BLaER1 treated with 17β-estradiol and CSF1 and Interleukin-3, amounts not matched to agents 10 nM and 100 nM (cell line): ENCODE measurements around the gene CRIP1.
A peak's percentile ranks its signal among the peaks of the same experiment; 100 is the strongest.

Source experiments
- H3K27ac ChIP-seq, 11 experiments: shearing (Covaris generic); formaldehyde crosslinking; 2 replicates each; pipeline ENCODE4 v1.8.1; 2022
- H3K27me3 ChIP-seq, 11 experiments: shearing (Covaris generic); formaldehyde crosslinking; 2 replicates each; pipeline ENCODE4 v1.8.1; 2022
- H3K36me3 ChIP-seq, 11 experiments: shearing (Covaris generic); formaldehyde crosslinking; 2 replicates each; pipeline ENCODE4 v1.8.1; 2022
- H3K4me1 ChIP-seq, 10 experiments: shearing (Covaris generic); formaldehyde crosslinking; 2 replicates each; pipeline ENCODE4 v1.8.1; 2022
- H3K4me2 ChIP-seq, 11 experiments: shearing (Covaris generic); formaldehyde crosslinking; 2 replicates each; pipeline ENCODE4 v1.8.1; 2022
- H3K4me3 ChIP-seq, 10 experiments: shearing (Covaris generic); formaldehyde crosslinking; 2 replicates each; pipeline ENCODE4 v1.8.1; 2022
- H3K9ac ChIP-seq, 11 experiments: shearing (Covaris generic); formaldehyde crosslinking; 2 replicates each; pipeline ENCODE4 v1.8.1; 2022
- H3K9me3 ChIP-seq, 11 experiments: shearing (Covaris generic); formaldehyde crosslinking; replicated peaks in 1 of 11; 2 replicates each; pipeline ENCODE4 v1.8.1; 2022
- H4K20me1 ChIP-seq, 11 experiments: shearing (Covaris generic); formaldehyde crosslinking; 2 replicates each; pipeline ENCODE4 v1.8.1; 2022
- Cebpa-rat ChIP-seq, 11 experiments: shearing (Covaris generic); IDR thresholded peaks; 2 replicates each; pipeline ENCODE4 v1.8.1; 2022

CRIP1 gene, protein sequence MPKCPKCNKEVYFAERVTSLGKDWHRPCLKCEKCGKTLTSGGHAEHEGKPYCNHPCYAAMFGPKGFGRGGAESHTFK

DNA sequence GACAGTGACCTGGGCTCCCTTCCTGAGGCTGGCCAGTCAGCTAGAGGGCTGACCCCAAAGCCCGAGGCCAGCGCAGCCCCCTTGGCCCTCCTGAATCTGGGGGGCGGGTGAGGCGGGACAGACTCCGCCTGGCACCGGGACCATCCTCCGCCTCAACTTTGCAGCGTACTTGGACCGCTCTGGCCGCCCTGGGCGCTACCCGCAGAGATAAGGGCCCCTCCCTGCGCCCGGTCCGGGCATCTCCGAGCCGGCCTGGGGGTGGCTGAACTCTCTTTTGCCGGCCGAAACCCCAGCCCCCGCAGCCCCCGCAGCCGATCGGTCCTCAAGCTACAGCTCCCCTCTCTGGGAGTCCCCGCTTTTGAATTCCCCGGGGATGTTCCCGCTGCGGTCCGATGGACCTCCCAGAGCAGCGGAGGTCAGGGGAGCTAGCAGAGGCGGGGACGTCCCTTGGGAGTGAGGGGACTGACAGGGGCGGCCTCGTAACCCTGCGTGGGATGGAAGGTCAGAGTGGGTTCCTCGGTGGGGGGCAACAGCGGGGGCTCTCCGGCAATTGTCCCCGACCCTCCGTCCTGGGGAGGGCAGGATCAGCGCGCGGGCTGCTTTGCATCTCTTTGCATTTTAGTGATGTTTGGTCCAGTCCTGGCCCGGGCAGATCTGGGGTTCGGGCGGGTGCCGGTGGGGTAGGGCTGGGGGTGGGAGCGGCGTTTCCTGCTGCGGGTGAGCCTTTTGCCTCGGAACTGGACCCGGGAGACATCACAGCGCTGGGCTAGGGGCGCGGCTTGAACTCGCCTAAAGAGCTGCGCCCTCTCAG, at the start of gene CRIP1:
CRIP1 (plus strand) TSS at position 724 of the 811 bp plus-strand sequence. CDS start 374 bp downstream, outside the sequence.
- Histone ChIP-seq H3K9me3 (no peaks in the 10 kb centered on the region), H4K20me1 (peaks cover 0 to 49% (median 17%) of the 10 kb centered on the region in 11 experiments; a peak in 13 of 22 replicates), H3K27me3 (peaks cover 26 to 41% (median 37%) of the 10 kb centered on the region in 11 experiments), H3K9ac (peak within 1 kb of the TSS; percentile 68 to 84 (median 76)), H3K27ac (peak within 1 kb of the TSS; percentile 27 to 81 (median 64)), H3K4me1 (peaks cover 65 to 88% (median 80%) of the 10 kb centered on the region in 10 experiments), H3K36me3 (no peaks in the 10 kb centered on the region; a peak in 1 of 22 replicates), H3K4me3 (peak within 1 kb of the TSS; percentile 53 to 78 (median 63)), H3K4me2 (peak within 1 kb of the TSS; percentile 95 to 100 (median 99))
- TF ChIP-seq Cebpa-rat (IDR thresholded peaks at IDR 0.05), result no peak

DNA sequence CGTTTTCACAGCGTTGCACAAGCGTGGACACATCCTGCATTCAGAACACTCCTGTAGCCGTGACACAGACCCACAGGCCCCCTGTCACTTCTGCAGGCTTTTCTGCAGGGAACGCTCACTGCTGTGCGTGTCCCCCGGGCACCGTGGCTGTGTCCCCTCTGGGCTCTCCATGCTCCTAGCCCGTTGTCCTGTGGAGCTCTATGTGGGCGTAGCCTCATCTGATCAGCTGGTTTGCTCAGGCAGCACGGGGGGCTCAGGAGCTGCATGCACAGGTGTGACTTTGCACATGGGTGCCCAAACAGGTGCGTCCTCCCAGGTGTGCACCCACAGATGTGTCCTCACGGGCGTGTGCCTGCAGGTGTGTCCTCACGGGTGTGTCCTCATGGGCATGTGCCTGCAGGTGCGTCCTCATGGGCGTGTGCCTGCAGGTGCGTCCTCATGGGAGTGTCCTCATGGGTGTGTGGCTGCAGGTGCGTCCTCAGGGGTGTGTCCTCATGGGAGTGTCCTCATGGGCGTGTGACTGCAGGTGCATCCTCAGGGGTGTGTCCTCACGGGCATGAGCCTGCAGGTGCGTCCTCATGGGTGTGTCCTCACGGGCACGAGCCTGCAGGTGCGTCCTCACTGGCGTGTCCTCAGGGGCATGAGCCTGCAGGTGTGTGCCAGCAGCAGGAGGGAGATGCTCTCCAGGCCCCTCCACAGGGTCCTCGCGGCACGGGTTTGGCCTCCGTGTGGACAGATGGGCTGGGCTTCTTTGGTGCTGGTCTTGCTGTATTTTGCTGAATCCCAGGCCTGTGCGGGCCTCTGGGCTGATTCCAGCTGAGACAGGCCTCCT, 49.6 kb upstream of the CRIP1 start:
- peaks cover 82 to 98% (median 93%) of the 10 kb centered on the region in 11 experiments for H4K20me1 ChIP-seq
- H3K4me1 ChIP-seq, result peaks cover 22 to 67% (median 41%) of the 10 kb centered on the region in 10 experiments
- H3K36me3 ChIP-seq, result peaks cover 48 to 96% (median 80%) of the 10 kb centered on the region in 11 experiments
- peak overlapping the region in 1 of 11 experiments; percentile 15; a peak in 1 of 22 replicates for H3K27ac ChIP-seq
- peak overlapping the region in 4 of 11 experiments; percentile 16 to 49 (median 45); a peak in 6 of 22 replicates for H3K4me2 ChIP-seq
- TF ChIP-seq Cebpa-rat (IDR thresholded peaks at IDR 0.05), result no peak
- H3K9ac ChIP-seq, result no peak overlapping the region
- H3K4me3 ChIP-seq, result no peak overlapping the region
- no peaks in the 10 kb centered on the region for H3K27me3 ChIP-seq
- peaks cover 0 to 48% (median 11%) of the 10 kb centered on the region in 11 experiments; a peak in 11 of 22 replicates for H3K9me3 ChIP-seq

DNA sequence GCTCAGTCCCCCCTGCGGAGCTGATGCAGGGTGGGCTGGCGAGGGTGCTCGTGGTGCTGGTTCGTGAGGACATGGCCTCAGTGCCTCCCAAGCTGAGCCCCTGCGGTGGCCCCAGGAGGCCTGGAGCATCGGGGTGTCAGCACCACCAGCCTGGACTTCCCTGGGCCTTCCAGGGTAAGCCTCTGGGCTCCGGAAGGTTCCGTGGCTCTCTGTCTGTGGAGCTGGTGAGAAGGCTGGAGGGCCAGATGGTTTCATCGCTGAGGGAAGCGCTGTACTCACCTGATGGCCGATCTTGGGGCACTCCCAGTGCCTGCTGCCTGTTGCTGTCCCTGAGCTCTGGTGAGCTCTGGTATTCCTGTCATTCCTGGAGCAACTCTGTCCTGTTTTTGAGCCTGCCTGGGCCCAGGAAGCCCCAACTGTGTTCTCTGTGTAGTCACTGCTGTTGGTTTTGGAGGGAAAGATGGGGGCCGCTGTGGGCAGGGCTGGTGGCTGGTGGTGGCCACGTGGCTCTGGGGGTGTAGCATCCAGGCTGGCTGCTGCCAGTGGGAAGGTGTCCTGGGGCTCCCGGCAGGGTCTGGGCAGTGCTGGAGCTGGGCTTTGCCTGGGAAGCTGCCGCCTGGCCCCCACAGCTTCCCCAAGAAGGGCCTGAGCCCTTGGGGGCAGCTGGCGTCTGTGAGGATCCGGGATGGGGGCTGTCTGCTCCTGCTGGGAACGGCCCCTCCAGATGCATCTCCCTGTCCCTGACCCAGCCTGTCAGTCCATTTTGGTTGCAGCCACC, 48.8 kb upstream of the CRIP1 start:
- Histone ChIP-seq H3K27ac (peak overlapping the region in 3 of 11 experiments; percentile 6 to 20 (median 15); a peak in 1 of 22 replicates), H4K20me1 (peaks cover 80 to 99% (median 95%) of the 10 kb centered on the region in 11 experiments), H3K4me3 (no peak overlapping the region), H3K4me1 (peaks cover 22 to 71% (median 41%) of the 10 kb centered on the region in 10 experiments), H3K9ac (peak overlapping the region in 1 of 11 experiments; percentile 24; a peak in 1 of 22 replicates), H3K4me2 (peak overlapping the region in 4 of 11 experiments; percentile 16 to 49 (median 36); a peak in 4 of 22 replicates), H3K9me3 (peaks cover 0 to 44% (median 10%) of the 10 kb centered on the region in 11 experiments; a peak in 11 of 22 replicates), H3K36me3 (peaks cover 52 to 96% (median 81%) of the 10 kb centered on the region in 11 experiments), H3K27me3 (no peaks in the 10 kb centered on the region)
- no peak for TF ChIP-seq Cebpa-rat (IDR thresholded peaks at IDR 0.05)

DNA sequence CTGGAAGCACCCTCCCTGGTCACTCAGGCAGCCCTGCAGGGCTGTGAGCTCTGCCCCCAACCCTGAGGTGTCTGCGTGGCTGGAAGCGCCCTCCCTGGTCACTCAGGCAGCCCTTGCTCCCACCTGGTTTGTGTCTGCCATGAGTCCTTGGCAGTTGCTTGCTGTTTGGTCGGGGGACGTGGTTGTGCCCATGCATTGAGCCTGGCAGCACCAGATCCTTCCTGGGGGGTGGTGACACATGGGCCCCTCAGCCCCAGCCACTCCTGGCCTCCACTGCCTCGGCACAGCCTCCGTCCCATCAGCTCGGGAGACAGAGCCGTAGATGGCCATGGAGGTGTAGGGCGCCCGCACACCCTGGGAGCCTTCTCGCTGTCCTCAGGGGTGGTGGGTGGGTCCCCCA, 47.5 kb upstream of the CRIP1 start:
- Histone ChIP-seq H3K27ac (peak overlapping the region in 1 of 11 experiments; percentile 3; a peak in 1 of 22 replicates), H3K27me3 (no peaks in the 10 kb centered on the region), H3K36me3 (peaks cover 50 to 91% (median 75%) of the 10 kb centered on the region in 11 experiments), H3K4me1 (peaks cover 18 to 76% (median 44%) of the 10 kb centered on the region in 10 experiments), H3K9me3 (peaks cover 0 to 31% (median 5%) of the 10 kb centered on the region in 11 experiments; a peak in 10 of 22 replicates), H3K4me2 (no peak overlapping the region), H3K9ac (peak overlapping the region in 2 of 11 experiments; percentile 11 to 20; a peak in 1 of 22 replicates), H3K4me3 (no peak overlapping the region), H4K20me1 (peaks cover 69 to 99% (median 93%) of the 10 kb centered on the region in 11 experiments)
- no peak for TF ChIP-seq Cebpa-rat (IDR thresholded peaks at IDR 0.05)

DNA sequence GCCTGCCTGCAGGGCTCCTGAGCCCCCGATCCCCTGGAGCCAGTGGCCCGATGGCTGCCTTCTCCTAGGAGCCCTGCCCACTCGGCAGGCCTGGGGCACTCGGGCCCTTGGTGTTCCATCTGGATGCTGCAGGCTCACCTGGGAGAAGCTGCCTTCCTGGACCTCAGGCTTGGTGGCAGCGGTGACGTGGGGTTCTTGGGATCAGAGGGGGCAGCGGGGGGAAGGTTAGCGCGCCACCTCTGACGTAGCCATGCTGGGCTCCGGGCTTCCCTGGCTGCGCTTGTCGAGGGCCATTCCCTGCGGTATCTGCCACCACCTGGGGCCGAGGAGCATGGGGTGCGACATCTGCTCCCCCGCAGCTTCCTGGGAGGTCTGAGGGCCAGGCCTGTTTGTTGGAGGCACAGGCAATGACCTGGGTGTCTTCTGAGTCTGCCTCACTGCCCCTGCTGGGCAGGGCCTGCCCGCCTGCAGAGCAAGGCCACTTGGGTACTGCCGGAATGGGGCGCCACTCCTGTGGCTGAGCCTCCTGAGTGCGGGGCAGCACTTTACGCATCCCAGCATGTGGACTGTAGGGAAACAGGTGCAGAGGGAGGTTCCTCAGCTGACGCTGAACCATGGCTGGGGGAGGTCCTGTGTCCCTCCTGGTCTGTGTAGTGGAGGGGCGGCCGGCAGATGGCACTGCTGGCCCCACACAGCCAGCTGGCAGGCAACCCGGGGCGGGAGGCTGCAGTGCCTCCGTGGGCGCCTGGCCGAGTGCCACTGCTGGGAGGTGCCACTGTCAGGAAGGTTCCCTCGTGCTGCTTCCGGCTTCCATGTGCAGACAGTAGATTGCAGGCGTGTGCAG, 46.8 kb upstream of the CRIP1 start:
- no peaks in the 10 kb centered on the region for H3K27me3 ChIP-seq
- H3K36me3 ChIP-seq, result peaks cover 50 to 84% (median 75%) of the 10 kb centered on the region in 11 experiments
- H3K27ac ChIP-seq, result peak overlapping the region in 1 of 11 experiments; percentile 3; a peak in 1 of 22 replicates
- H4K20me1 ChIP-seq, result peaks cover 65 to 99% (median 95%) of the 10 kb centered on the region in 11 experiments
- H3K9me3 ChIP-seq, result peaks cover 0 to 24% (median 5%) of the 10 kb centered on the region in 11 experiments; a peak in 10 of 22 replicates
- no peak for TF ChIP-seq Cebpa-rat (IDR thresholded peaks at IDR 0.05)
- no peak overlapping the region for H3K4me3 ChIP-seq
- H3K4me2 ChIP-seq, result no peak overlapping the region
- H3K9ac ChIP-seq, result no peak overlapping the region
- peaks cover 17 to 78% (median 46%) of the 10 kb centered on the region in 10 experiments for H3K4me1 ChIP-seq

DNA sequence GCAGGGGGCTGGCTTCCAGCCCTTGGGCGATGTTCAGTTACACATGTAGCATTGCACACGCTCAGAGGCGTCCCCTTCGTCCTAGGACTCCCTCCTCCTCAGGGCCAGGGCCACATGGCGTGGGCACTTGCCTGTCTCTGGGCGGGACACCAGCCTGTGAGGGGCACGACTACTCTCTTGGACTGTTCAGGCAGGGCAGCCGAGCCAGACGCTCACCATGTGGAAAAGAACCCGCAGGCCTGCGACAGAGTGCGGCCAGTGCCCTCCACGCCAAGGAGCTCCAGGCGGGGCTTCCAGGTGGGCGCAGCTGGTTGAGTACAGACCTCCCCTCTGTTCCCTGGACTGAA, 46.2 kb upstream of the CRIP1 start:
- no peak overlapping the region for H3K4me3 ChIP-seq
- H3K27ac ChIP-seq, result no peak overlapping the region
- TF ChIP-seq Cebpa-rat (IDR thresholded peaks at IDR 0.05), result no peak
- H3K4me1 ChIP-seq, result peaks cover 16 to 78% (median 46%) of the 10 kb centered on the region in 10 experiments
- peaks cover 0 to 18% (median under 1%) of the 10 kb centered on the region in 11 experiments; a peak in 8 of 22 replicates for H3K9me3 ChIP-seq
- no peak overlapping the region for H3K9ac ChIP-seq
- H3K4me2 ChIP-seq, result 0 out of 22 replicates have a peak overlapping the region, but pooled peaks of 1 of the 11 experiments have one; percentile 10
- H3K27me3 ChIP-seq, result no peaks in the 10 kb centered on the region
- H3K36me3 ChIP-seq, result peaks cover 50 to 78% (median 71%) of the 10 kb centered on the region in 11 experiments
- H4K20me1 ChIP-seq, result peaks cover 66 to 99% (median 95%) of the 10 kb centered on the region in 11 experiments

DNA sequence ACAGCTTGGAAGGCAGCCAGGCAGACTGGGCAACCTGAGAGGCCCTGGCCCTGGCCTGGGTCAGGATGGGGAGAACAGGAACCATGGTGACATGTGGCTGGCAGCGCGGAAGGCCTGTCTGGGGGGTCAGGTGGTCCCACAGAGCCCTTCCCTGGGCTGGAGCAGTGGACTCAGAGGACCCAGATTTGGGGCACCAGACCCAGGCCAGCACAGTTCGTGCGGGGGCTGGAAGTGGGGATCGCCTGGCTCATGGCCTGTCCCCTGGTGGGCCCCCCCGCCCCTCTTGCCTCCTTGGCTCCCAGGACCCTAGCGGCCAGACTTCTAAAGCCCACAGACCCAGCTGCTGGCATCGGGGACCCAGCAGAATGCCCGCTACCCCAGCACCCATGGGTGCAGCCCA, 45.7 kb upstream of the CRIP1 start:
- Histone ChIP-seq H3K4me3 (no peak overlapping the region), H3K27me3 (no peaks in the 10 kb centered on the region), H4K20me1 (peaks cover 66 to 99% (median 95%) of the 10 kb centered on the region in 11 experiments), H3K36me3 (peaks cover 50 to 77% (median 67%) of the 10 kb centered on the region in 11 experiments), H3K4me1 (peaks cover 12 to 78% (median 46%) of the 10 kb centered on the region in 10 experiments), H3K9ac (no peak overlapping the region), H3K4me2 (0 out of 22 replicates have a peak overlapping the region, but pooled peaks of 1 of the 11 experiments have one; percentile 10), H3K9me3 (peaks cover 0 to 13% (median 0%) of the 10 kb centered on the region in 11 experiments; a peak in 7 of 22 replicates), H3K27ac (no peak overlapping the region)
- no peak for TF ChIP-seq Cebpa-rat (IDR thresholded peaks at IDR 0.05)
